CD14-positive monocyte (primary cell): ENCODE measurements around the gene DCTD. TPM values are rescaled to one million over a fixed set of nuclear protein-coding genes. Genes with fewer than 3 reads are reported as not detected.

Source experiments
- DNase-seq, 3 donors: peaks; one replicate each; pipeline ENCODE4 v3.0.0-alpha.2; 2011 to 2022
- H2AFZ ChIP-seq: 2 replicates; pipeline ENCODE4 v1.6.0; 2012; ENCODE audit warnings: mild to moderate bottlenecking, low read depth, low read length, inconsistent platforms; ENCODE audit not compliant: insufficient read depth, poor library complexity, severe bottlenecking
- H3K27ac ChIP-seq, 2 donors: 1 replicate in 1 of 2; 2 replicates in 1 of 2; pipeline ENCODE4 v1.5.1; 2012 to 2013; ENCODE audit warnings: low read length in 2 of 2, control low read depth in 1 of 2, inconsistent platforms in 1 of 2, low read depth in 1 of 2, mild to moderate bottlenecking in 1 of 2
- H3K27me3 ChIP-seq, 2 donors: one replicate each; pipeline versions ENCODE4 v1.6.0 to v1.6.1; 2011 to 2013; ENCODE audit warnings: low read length in 2 of 2; ENCODE audit not compliant: control insufficient read depth in 2 of 2, insufficient read depth in 2 of 2
- H3K36me3 ChIP-seq, 2 donors: replicated peaks in 1 of 2; 1 replicate in 1 of 2; 2 replicates in 1 of 2; pipeline versions ENCODE4 v1.5.1 to v1.6.1; 2012 to 2013; ENCODE audit warnings: low read length in 2 of 2, control low read depth in 1 of 2, inconsistent platforms in 1 of 2, mild to moderate bottlenecking in 1 of 2; ENCODE audit not compliant: insufficient read depth in 2 of 2, control insufficient read depth in 1 of 2
- H3K4me1 ChIP-seq, 2 donors: 1 replicate in 1 of 2; 2 replicates in 1 of 2; pipeline versions ENCODE4 v1.5.1 to v1.6.1; 2012 to 2013; ENCODE audit warnings: low read length in 2 of 2, control low read depth in 1 of 2, inconsistent platforms in 1 of 2, mild to moderate bottlenecking in 1 of 2, moderate library complexity in 1 of 2; ENCODE audit not compliant: insufficient read depth in 2 of 2, control insufficient read depth in 1 of 2
- H3K4me2 ChIP-seq: replicated peaks from 2 replicates; pipeline ENCODE3; 2012; ENCODE audit warnings: low read length, moderate library complexity, mild to moderate bottlenecking; ENCODE audit not compliant: poor library complexity, severe bottlenecking; ENCODE audit errors: extremely low read depth
- H3K4me3 ChIP-seq, 3 experiments: fragments of 200-600 bp in 1 of 3; sonication (generic) in 1 of 3; replicated peaks in 1 of 3; 1 replicate in 2 of 3; 2 replicates in 1 of 3; pipeline ENCODE4 v1.5.1; 2011 to 2013; ENCODE audit warnings: low read length in 3 of 3, mild to moderate bottlenecking in 3 of 3, control low read depth in 2 of 3, low read depth in 2 of 3, inconsistent platforms in 1 of 3, moderate library complexity in 1 of 3
- H3K79me2 ChIP-seq: 2 replicates; pipeline ENCODE4 v1.6.0; 2012; ENCODE audit warnings: mild to moderate bottlenecking, control low read depth, inconsistent platforms, low read length, moderate library complexity; ENCODE audit not compliant: insufficient read depth
- H3K9ac ChIP-seq: 2 replicates; pipeline ENCODE4 v1.6.0; 2017; ENCODE audit warnings: low read length, mild to moderate bottlenecking; ENCODE audit not compliant: insufficient read depth, poor library complexity, severe bottlenecking
- H3K9me3 ChIP-seq, 2 donors: replicated peaks in 1 of 2; 1 replicate in 1 of 2; 2 replicates in 1 of 2; pipeline versions ENCODE4 v1.5.1 to v1.6.1; 2012 to 2013; ENCODE audit warnings: low read length in 2 of 2, control low read depth in 1 of 2; ENCODE audit not compliant: control insufficient read depth in 1 of 2, insufficient read depth in 1 of 2
- H4K20me1 ChIP-seq: 2 replicates; pipeline ENCODE4 v1.6.0; 2012; ENCODE audit warnings: mild to moderate bottlenecking, low read length, control low read depth, moderate library complexity; ENCODE audit not compliant: insufficient read depth
- H3K27ac Mint-ChIP-seq, 7 donors: one replicate each; pipeline ENCODE4 v1.8.0; 2020; ENCODE audit warnings: mild to moderate bottlenecking in 7 of 7, mixed read lengths in 7 of 7, moderate library complexity in 6 of 7, inconsistent platforms in 2 of 7
- H3K27me3 Mint-ChIP-seq, 3 donors: one replicate each; pipeline ENCODE4 v1.8.0; 2021 to 2022; ENCODE audit warnings: low read depth in 3 of 3, mild to moderate bottlenecking in 3 of 3, mixed read lengths in 3 of 3, moderate library complexity in 3 of 3, inconsistent platforms in 1 of 3
- H3K36me3 Mint-ChIP-seq, 2 donors: one replicate each; pipeline ENCODE4 v1.8.0; 2020; ENCODE audit warnings: mixed read lengths in 2 of 2, inconsistent platforms in 1 of 2, mild to moderate bottlenecking in 1 of 2
- H3K4me1 Mint-ChIP-seq: one replicate; pipeline ENCODE4 v1.8.0; 2020; ENCODE audit warnings: mild to moderate bottlenecking, mixed read lengths
- H3K4me3 Mint-ChIP-seq, 2 donors: one replicate each; pipeline ENCODE4 v1.8.0; 2020; ENCODE audit warnings: mild to moderate bottlenecking in 2 of 2, mixed read lengths in 2 of 2, moderate library complexity in 1 of 2
- H3K9me3 Mint-ChIP-seq, 7 donors: one replicate each; pipeline ENCODE4 v1.8.0; 2020 to 2022; ENCODE audit warnings: mixed read lengths in 7 of 7, mild to moderate bottlenecking in 6 of 7, moderate library complexity in 6 of 7, inconsistent platforms in 2 of 7
- WGBS: methylation state at CpG from one replicate; pipeline ENCODE4 v1.1.5; 2013; ENCODE audit warnings: missing lambda C conversion rate; ENCODE audit not compliant: insufficient coverage; 5-methylcytosine and 5-hydroxymethylcytosine counted together
- intact Hi-C, 2 donors: fragments of 100-400 bp; cut with micrococcal nuclease; formaldehyde crosslinking; loops; one replicate each; pipeline versions ENCODE4 v1.15.0 to v1.15.1; 2023
- polyA plus RNA-seq, 3 donors: library from polyadenylated mRNA; depleted of rRNA in 1 of 3; unstranded in 2 of 3; stranded (reverse) in 1 of 3; fragments of 300-500 nt in 2 of 3; fragments of >200 nt in 1 of 3; fragmentation: Illumina TruSeq in 2 of 3; gene quantifications; 1 replicate in 2 of 3; 2 replicates in 1 of 3; pipeline ENCODE4 v1.2.3, GENCODE V29; 2012 to 2021
- TF ChIP-seq, protein P1 (sequence below): fragments of 200-600 bp; IDR thresholded peaks from one replicate; pipeline ENCODE4 v1.8.0; 2022; ENCODE audit warnings: antibody characterized with exemption, mild to moderate bottlenecking

The DCTD gene
- polyA plus RNA-seq, 3 donors = 45.8 to 49.9 (median 47.8) TPM

DNA sequence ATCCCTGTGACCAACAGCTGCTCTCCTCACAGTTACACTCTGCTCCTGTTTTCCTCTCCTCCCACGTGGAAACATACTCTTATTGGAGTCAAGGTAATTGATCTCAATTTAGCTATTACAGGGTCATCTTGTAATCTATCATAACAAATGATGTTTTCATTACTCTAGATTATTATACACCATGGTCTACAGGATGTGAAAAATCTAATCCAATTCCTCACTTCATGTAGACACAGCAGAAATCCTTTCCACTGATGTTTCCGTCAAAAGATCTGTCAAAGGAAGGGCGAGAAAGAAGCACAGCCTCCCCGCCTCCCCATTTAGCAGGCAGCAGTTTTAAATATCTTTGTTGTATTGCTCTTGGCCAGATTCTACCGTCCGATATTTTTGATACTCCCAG lies 13.7 kb upstream of the DCTD start:
- intact Hi-C loops = no loop called here
- no peak overlapping the region for H3K9ac ChIP-seq
- no peak overlapping the region for H3K4me3 ChIP-seq
- DNase-seq = no peak
- no peaks in the 10 kb centered on the region for H3K4me1 ChIP-seq
- Mint-ChIP-seq H3K9me3 (peaks cover 0 to 1% (median 0%) of the 10 kb centered on the region in 7 donors), H3K4me1 (no peaks in the 10 kb centered on the region), H3K27me3 (peaks cover 0 to 2% (median 0%) of the 10 kb centered on the region in 3 donors), H3K27ac (no peak overlapping the region), H3K36me3 (no peaks in the 10 kb centered on the region), H3K4me3 (no peak overlapping the region)
- H3K36me3 ChIP-seq = no peaks in the 10 kb centered on the region
- H4K20me1 ChIP-seq = no peaks in the 10 kb centered on the region
- no peaks in the 10 kb centered on the region for H3K27me3 ChIP-seq
- no peak overlapping the region for H3K27ac ChIP-seq
- no peaks in the 10 kb centered on the region for H3K79me2 ChIP-seq
- 100% methylated on average over 1 of the region's 6 CpGs for WGBS
- H3K4me2 ChIP-seq = no peak overlapping the region
- TF ChIP-seq, protein P1, sequence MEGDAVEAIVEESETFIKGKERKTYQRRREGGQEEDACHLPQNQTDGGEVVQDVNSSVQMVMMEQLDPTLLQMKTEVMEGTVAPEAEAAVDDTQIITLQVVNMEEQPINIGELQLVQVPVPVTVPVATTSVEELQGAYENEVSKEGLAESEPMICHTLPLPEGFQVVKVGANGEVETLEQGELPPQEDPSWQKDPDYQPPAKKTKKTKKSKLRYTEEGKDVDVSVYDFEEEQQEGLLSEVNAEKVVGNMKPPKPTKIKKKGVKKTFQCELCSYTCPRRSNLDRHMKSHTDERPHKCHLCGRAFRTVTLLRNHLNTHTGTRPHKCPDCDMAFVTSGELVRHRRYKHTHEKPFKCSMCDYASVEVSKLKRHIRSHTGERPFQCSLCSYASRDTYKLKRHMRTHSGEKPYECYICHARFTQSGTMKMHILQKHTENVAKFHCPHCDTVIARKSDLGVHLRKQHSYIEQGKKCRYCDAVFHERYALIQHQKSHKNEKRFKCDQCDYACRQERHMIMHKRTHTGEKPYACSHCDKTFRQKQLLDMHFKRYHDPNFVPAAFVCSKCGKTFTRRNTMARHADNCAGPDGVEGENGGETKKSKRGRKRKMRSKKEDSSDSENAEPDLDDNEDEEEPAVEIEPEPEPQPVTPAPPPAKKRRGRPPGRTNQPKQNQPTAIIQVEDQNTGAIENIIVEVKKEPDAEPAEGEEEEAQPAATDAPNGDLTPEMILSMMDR = no peak
- no peaks in the 10 kb centered on the region for H3K9me3 ChIP-seq
- H2AFZ ChIP-seq = no peak overlapping the region

- peaks cover 0 to 2% (median 0%) of the 10 kb centered on the region in 3 donors for H3K27me3 Mint-ChIP-seq
- no peak for DNase-seq
- Histone ChIP-seq H3K9me3 (no peaks in the 10 kb centered on the region), H3K27ac (no peak overlapping the region), H3K79me2 (no peaks in the 10 kb centered on the region), H3K4me2 (no peak overlapping the region), H4K20me1 (no peaks in the 10 kb centered on the region), H2AFZ (no peak overlapping the region), H3K4me3 (no peak overlapping the region), H3K27me3 (no peaks in the 10 kb centered on the region), H3K36me3 (no peaks in the 10 kb centered on the region), H3K4me1 (no peaks in the 10 kb centered on the region), H3K9ac (no peak overlapping the region)
- TF ChIP-seq, protein P1 = no peak
- H3K4me1 Mint-ChIP-seq = no peaks in the 10 kb centered on the region
- intact Hi-C loops = no loop called here
- WGBS = no CpG with 5 or more reads among the region's 3 CpGs
- H3K27ac Mint-ChIP-seq = no peak overlapping the region
- no peak overlapping the region for H3K4me3 Mint-ChIP-seq
- no peaks in the 10 kb centered on the region for H3K36me3 Mint-ChIP-seq
- H3K9me3 Mint-ChIP-seq = peaks cover 0 to 1% (median 0%) of the 10 kb centered on the region in 7 donors
Measured at GRCh38 chr4:182929296-182929695, 12.1 kb upstream of the DCTD start.
